ENCODE measurements around the gene HNRNPA1L2.

DNA sequence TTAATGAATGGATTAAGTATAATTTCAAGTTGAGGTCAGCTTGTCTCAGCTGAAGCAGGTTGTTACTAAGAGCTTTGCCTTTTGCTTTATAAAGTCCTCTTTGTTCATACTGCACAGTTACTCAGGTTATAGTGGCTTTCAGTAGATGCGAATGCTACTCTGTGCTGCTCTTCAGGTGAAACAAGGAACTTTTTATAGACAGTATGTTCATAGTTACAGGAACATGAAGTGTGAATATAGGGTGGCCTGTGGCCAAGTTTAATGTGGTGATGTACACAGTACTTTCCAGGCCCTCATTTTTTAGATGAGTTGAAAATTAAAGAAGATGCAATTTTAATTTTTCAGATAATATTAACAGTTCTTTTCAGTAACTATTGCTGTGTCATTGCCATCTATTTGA is 31.2 kb downstream of the HNRNPA1L2 start:
- no peak for TF ChIP-seq EZH2 (IDR thresholded peaks at IDR 0.05; ENCODE audit: borderline replicate concordance, low read length)
- TF ChIP-seq, protein P1, sequence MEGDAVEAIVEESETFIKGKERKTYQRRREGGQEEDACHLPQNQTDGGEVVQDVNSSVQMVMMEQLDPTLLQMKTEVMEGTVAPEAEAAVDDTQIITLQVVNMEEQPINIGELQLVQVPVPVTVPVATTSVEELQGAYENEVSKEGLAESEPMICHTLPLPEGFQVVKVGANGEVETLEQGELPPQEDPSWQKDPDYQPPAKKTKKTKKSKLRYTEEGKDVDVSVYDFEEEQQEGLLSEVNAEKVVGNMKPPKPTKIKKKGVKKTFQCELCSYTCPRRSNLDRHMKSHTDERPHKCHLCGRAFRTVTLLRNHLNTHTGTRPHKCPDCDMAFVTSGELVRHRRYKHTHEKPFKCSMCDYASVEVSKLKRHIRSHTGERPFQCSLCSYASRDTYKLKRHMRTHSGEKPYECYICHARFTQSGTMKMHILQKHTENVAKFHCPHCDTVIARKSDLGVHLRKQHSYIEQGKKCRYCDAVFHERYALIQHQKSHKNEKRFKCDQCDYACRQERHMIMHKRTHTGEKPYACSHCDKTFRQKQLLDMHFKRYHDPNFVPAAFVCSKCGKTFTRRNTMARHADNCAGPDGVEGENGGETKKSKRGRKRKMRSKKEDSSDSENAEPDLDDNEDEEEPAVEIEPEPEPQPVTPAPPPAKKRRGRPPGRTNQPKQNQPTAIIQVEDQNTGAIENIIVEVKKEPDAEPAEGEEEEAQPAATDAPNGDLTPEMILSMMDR (conservative IDR thresholded peaks at IDR 0.05 in 1 of 2, IDR thresholded peaks at IDR 0.05 in 1 of 2; ENCODE audit: extremely low read depth in 1 of 2, insufficient read depth in 1 of 2, low read depth in 1 of 2, low read length in 2 of 2) = no peak

Measured in mammary epithelial cell (primary cell).